PC-9 (cell line): ENCODE data around the gene SLC7A14.

Experiments
- EZH2 ChIP-seq: fragments of 200-600 bp; sonication (generic); IDR thresholded peaks from 2 replicates; pipeline ENCODE4 v1.8.0; 2017; ENCODE audit warnings: antibody characterized with exemption, low read depth
- TF ChIP-seq, protein P1 (sequence below): fragments of 200-600 bp; sonication (generic); conservative IDR thresholded peaks from 2 replicates; pipeline ENCODE4 v1.6.1; 2017; ENCODE audit warnings: mixed run types, antibody characterized with exemption, mild to moderate bottlenecking, moderate library complexity

DNA sequence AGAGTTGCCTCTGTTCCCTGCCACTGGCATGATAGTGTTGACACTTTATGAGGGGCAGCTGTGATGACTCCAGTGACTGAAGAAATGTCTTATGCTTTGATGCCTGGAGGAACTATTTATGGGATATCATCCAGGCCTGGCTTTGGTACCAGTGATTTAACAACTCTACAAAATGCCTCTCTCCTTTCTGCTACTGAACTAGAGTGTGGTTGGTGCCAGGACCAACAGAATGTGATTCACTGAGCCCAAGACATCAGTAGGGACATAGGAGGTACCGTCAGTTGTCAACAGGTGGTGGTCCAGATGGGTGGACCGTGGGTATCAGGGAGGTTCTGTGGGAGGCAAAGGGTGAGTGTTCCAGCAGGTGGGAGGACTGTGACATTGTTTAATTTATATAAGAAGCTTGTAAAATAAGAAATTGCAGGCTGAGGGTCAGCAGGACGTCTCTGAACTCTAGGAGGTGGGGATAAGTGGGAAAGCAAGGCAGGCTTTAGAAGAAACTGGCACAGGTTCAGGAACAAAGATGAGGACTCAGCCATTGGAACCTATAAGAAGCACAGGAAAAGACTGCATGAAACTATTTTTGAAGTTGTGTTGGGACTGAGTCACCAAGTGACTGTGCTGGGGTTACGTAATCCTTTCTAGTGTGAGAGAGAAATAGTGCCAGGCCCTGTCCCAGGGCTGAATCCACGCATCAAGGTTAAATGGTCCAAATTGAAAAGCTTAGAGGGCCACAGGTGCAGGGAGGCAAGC lies 28.5 kb upstream of the SLC7A14 start:
- TF ChIP-seq, protein P1, sequence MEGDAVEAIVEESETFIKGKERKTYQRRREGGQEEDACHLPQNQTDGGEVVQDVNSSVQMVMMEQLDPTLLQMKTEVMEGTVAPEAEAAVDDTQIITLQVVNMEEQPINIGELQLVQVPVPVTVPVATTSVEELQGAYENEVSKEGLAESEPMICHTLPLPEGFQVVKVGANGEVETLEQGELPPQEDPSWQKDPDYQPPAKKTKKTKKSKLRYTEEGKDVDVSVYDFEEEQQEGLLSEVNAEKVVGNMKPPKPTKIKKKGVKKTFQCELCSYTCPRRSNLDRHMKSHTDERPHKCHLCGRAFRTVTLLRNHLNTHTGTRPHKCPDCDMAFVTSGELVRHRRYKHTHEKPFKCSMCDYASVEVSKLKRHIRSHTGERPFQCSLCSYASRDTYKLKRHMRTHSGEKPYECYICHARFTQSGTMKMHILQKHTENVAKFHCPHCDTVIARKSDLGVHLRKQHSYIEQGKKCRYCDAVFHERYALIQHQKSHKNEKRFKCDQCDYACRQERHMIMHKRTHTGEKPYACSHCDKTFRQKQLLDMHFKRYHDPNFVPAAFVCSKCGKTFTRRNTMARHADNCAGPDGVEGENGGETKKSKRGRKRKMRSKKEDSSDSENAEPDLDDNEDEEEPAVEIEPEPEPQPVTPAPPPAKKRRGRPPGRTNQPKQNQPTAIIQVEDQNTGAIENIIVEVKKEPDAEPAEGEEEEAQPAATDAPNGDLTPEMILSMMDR: no peak
- TF ChIP-seq EZH2: no peak
